B cell (primary cell): ENCODE measurements around the gene APOM.

Experiments
- EZH2 ChIP-seq: IDR thresholded peaks from 2 replicates; pipeline ENCODE4 v1.6.1; 2012; ENCODE audit warnings: borderline replicate concordance, low read depth, mild to moderate bottlenecking, moderate library complexity, low read length; ENCODE audit not compliant: insufficient read depth, poor library complexity, severe bottlenecking
- TF ChIP-seq, protein P1 (sequence below): fragments of 200-600 bp; IDR thresholded peaks from one replicate; pipeline ENCODE4 v1.8.0; 2022; ENCODE audit warnings: antibody characterized with exemption, mild to moderate bottlenecking

DNA sequence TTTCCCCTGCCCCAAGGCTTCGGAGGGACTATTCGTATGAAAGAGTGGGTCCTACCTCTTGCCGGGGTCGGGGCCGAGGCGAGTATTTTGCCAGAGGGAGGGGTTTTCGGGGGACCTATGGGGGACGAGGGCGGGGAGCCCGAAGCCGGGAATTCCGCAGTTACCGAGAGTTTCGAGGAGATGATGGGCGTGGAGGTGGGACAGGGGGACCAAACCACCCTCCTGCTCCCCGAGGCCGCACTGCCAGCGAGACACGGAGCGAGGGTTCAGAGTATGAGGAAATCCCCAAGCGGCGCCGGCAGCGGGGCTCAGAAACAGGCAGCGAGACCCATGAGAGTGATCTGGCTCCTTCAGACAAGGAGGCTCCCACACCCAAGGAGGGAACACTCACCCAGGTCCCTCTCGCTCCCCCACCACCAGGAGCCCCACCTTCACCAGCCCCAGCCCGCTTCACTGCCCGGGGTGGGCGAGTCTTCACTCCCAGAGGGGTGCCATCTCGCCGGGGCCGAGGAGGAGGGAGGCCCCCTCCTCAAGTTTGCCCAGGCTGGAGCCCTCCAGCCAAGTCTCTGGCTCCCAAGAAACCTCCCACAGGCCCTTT is 23.9 kb upstream of the APOM start:
- no peak for TF ChIP-seq EZH2
- TF ChIP-seq, protein P1, sequence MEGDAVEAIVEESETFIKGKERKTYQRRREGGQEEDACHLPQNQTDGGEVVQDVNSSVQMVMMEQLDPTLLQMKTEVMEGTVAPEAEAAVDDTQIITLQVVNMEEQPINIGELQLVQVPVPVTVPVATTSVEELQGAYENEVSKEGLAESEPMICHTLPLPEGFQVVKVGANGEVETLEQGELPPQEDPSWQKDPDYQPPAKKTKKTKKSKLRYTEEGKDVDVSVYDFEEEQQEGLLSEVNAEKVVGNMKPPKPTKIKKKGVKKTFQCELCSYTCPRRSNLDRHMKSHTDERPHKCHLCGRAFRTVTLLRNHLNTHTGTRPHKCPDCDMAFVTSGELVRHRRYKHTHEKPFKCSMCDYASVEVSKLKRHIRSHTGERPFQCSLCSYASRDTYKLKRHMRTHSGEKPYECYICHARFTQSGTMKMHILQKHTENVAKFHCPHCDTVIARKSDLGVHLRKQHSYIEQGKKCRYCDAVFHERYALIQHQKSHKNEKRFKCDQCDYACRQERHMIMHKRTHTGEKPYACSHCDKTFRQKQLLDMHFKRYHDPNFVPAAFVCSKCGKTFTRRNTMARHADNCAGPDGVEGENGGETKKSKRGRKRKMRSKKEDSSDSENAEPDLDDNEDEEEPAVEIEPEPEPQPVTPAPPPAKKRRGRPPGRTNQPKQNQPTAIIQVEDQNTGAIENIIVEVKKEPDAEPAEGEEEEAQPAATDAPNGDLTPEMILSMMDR = no peak
